Endothelial cell (in vitro differentiated cells): ENCODE results near the gene POU2F1. TPM values are rescaled to one million over a fixed set of nuclear protein-coding genes. Genes with fewer than 3 reads are reported as not detected.
"Not testable (repeated sequence)": the region's sequence is repeated elsewhere in the genome, so short reads cannot be mapped to it uniquely, and the experiment has no call there.

Experiments
- DNase-seq: peaks from one replicate; pipeline ENCODE4 v3.0.0; 2021; ENCODE audit warnings: low spot score
- H3K27ac Mint-ChIP-seq: one replicate; pipeline ENCODE4 v1.8.0; 2021; ENCODE audit warnings: mixed read lengths, inconsistent platforms; ENCODE audit not compliant: unreplicated experiment
- H3K27me3 Mint-ChIP-seq: one replicate; pipeline ENCODE4 v1.8.0; 2021; ENCODE audit warnings: mild to moderate bottlenecking, moderate library complexity, mixed read lengths, inconsistent platforms; ENCODE audit not compliant: unreplicated experiment
- H3K36me3 Mint-ChIP-seq: one replicate; pipeline ENCODE4 v1.8.0; 2021; ENCODE audit warnings: mild to moderate bottlenecking, low read depth, mixed read lengths, inconsistent platforms; ENCODE audit not compliant: unreplicated experiment
- H3K4me1 Mint-ChIP-seq: one replicate; pipeline ENCODE4 v1.8.0; 2021; ENCODE audit warnings: mild to moderate bottlenecking, mixed read lengths, inconsistent platforms; ENCODE audit not compliant: unreplicated experiment
- H3K4me3 Mint-ChIP-seq: one replicate; pipeline ENCODE4 v1.8.0; 2021; ENCODE audit warnings: mild to moderate bottlenecking, mixed read lengths, inconsistent platforms; ENCODE audit not compliant: unreplicated experiment
- H3K9me3 Mint-ChIP-seq: one replicate; pipeline ENCODE4 v1.8.0; 2021; ENCODE audit warnings: mixed read lengths, inconsistent platforms; ENCODE audit not compliant: unreplicated experiment
- total RNA-seq: library from RNA; stranded (reverse); fragmentation: NEBNext Ultra II Directional; extraction: Animal tissue kit (Norgen Biotek cat#: 25700); gene quantifications from one replicate; pipeline ENCODE4 v1.2.1, GENCODE V29; 2021; ENCODE audit not compliant: unreplicated experiment
- TF ChIP-seq, protein P1 (sequence below): fragments of 200-600 bp; sonication (generic); IDR thresholded peaks from one replicate; pipeline ENCODE4 v1.5.0; 2021; ENCODE audit warnings: antibody characterized with exemption; ENCODE audit not compliant: unreplicated experiment

POU2F1 gene
- total RNA-seq, 1 donor from 2014 or later, result 24.5 TPM

DNA sequence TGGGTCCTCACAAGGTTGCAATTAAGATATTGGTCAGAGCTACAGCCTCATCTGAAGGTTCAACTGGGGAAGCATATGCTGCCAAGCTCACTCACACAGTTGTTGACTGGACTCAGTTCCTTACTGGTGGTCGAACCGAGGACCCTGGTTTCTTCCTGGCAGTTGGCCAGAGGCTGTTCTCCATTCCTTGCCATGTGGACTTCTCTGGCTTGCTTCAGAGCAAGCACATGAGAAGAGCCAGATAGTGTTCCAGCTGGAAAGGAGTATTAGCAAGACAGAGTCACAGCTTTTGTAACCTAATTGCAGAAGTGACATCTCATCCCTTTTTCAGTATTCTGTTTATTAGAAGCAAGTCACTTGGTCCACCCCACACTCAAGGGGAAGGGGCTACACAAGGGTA is 23.6 kb downstream of the POU2F1 start:
- TF ChIP-seq, protein P1, sequence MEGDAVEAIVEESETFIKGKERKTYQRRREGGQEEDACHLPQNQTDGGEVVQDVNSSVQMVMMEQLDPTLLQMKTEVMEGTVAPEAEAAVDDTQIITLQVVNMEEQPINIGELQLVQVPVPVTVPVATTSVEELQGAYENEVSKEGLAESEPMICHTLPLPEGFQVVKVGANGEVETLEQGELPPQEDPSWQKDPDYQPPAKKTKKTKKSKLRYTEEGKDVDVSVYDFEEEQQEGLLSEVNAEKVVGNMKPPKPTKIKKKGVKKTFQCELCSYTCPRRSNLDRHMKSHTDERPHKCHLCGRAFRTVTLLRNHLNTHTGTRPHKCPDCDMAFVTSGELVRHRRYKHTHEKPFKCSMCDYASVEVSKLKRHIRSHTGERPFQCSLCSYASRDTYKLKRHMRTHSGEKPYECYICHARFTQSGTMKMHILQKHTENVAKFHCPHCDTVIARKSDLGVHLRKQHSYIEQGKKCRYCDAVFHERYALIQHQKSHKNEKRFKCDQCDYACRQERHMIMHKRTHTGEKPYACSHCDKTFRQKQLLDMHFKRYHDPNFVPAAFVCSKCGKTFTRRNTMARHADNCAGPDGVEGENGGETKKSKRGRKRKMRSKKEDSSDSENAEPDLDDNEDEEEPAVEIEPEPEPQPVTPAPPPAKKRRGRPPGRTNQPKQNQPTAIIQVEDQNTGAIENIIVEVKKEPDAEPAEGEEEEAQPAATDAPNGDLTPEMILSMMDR, result no peak
- Mint-ChIP-seq H3K27me3 (peaks cover under 1% of the 10 kb centered on the region), H3K9me3 (no peaks in the 10 kb centered on the region)

DNA sequence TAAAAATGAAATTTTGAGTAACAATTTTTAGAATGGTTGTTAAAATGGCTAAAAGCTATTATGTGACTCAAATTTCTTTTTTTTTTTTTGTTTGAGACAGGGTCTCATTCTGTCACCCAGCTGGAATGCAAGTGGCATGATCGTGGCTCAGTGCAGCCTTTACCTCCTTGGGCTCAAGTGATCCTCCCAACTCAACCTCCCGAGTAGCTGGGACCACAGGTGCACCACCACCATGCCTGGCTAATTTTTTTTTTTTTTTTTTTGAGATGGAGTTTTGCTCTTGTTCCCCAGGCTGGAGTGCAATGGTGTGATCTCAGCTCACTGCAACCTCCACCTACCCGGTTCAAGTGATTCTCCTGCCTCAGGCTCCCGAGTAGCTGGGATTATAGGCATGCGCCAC is 24.5 kb downstream of the POU2F1 start:
- H3K36me3 Mint-ChIP-seq, H3K4me3 Mint-ChIP-seq, H3K27me3 Mint-ChIP-seq, H3K4me1 Mint-ChIP-seq, H3K9me3 Mint-ChIP-seq, DNase-seq, H3K27ac Mint-ChIP-seq: not testable (repeated sequence)

More for the DNA sequence above, 23.6 kb downstream of the POU2F1 start:
- Mint-ChIP-seq H3K27ac (no peak overlapping the region), H3K36me3 (peaks cover 5% of the 10 kb centered on the region), H3K4me1 (no peaks in the 10 kb centered on the region), H3K4me3 (no peak overlapping the region)
- no peak for DNase-seq

DNA sequence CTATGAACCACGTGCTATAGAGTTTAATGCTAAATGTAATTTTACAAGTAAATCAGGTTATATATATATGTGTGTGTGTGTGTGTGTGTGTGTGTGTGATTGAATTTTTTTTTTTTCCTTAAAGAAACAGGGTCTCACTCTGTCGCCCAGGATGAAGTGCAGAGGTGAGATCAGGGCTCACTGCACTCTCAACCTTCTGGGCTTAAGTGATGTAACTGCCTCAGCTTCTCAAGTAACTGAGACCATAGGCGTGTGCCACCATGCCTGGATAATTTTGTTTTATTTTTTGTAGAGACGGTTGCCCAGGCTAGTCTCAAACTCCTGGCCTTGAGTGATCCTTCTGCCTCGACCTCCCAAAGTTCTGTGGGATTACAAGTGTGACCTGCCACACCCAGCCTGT is 26.3 kb downstream of the POU2F1 start:
- no peaks in the 10 kb centered on the region for H3K9me3 Mint-ChIP-seq
- peaks cover 5% of the 10 kb centered on the region for H3K36me3 Mint-ChIP-seq
- H3K4me3 Mint-ChIP-seq, result no peak overlapping the region
- no peak for DNase-seq
- TF ChIP-seq, protein P1, result no peak
- H3K27me3 Mint-ChIP-seq, result peaks cover 2% of the 10 kb centered on the region
- H3K27ac Mint-ChIP-seq, result no peak overlapping the region
- H3K4me1 Mint-ChIP-seq, result no peaks in the 10 kb centered on the region

DNA sequence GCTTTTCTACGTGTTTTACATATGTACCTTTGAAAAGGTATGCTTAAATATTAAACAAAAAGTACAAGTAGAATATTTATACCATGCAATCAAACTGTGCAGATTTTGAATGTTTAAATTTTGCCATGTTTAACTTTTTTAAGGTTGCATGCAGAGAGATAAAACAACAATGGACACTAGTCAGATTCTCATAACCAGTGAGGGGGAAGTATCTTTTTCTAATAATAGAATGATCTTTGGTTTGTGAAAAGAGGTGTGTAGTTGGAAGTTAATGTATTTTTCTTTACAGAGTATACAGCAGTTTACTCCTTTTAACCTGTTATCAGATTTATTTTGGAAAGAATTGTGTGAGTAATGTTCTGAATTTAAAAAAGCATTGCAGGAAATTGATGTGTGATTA is 27.1 kb downstream of the POU2F1 start:
- no peak for DNase-seq
- peaks cover 5% of the 10 kb centered on the region for H3K36me3 Mint-ChIP-seq
- no peak overlapping the region for H3K4me3 Mint-ChIP-seq
- H3K27ac Mint-ChIP-seq, result no peak overlapping the region
- no peaks in the 10 kb centered on the region for H3K4me1 Mint-ChIP-seq
- TF ChIP-seq, protein P1, result no peak
- peaks cover 2% of the 10 kb centered on the region for H3K27me3 Mint-ChIP-seq
- no peaks in the 10 kb centered on the region for H3K9me3 Mint-ChIP-seq

DNA sequence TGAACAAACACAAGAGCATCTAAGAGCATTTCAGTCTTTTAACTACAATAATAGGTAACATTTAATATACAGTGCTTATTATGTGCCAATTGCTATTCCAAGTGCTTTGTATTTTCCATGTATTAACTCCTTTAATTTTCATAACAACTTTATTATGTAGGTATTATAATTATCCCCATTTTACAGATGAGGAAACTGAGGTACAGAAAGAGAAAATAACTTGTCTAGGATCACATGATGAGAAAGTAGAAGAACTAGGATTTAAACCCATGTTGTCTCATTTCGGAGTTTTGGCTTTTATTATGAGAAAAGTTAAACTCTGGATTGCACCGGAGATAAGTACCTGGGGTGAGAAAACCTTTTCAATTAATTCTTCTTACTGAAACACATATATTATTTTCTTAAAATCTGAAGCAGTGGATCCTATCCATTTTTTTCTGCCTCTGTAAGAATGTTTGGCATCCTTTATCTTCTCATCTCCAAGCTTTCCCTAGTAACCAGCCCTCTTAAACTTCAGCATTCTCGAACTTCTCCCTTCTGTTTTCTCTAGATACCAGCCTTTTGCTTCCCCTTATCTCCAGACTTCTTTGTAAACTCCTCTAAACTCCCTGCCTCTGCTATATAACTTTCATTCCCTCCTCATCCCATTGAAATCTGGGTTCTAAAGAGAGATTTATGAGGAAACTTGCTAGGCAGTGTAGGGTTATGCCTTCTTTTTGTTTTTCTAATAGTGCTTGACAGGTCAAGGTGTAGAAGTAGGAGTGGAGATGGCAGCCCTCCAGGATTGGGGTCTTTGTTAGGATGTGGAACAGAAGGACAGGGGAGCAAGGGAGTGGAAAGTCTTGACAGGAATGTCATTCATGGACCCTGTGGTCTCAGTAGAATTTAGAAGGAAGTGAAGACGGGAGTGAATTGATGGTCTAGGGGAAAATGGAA is 28.3 kb downstream of the POU2F1 start:
- Mint-ChIP-seq H3K9me3 (no peaks in the 10 kb centered on the region), H3K4me1 (no peaks in the 10 kb centered on the region), H3K36me3 (peaks cover 2% of the 10 kb centered on the region), H3K27ac (no peak overlapping the region), H3K4me3 (no peak overlapping the region), H3K27me3 (peaks cover 2% of the 10 kb centered on the region)
- TF ChIP-seq, protein P1, result no peak
- DNase-seq, result no peak
